Adipose tissue (tissue), 3 donors: ENCODE results near the gene SYT1. TPM values are rescaled to one million over a fixed set of nuclear protein-coding genes. Genes with fewer than 3 reads are reported as not detected.

Experiments used
- H3K27ac ChIP-seq: one replicate; pipeline ENCODE4 v1.5.1; 2013; ENCODE audit warnings: low read depth, low read length
- WGBS, 3 donors: extraction: QIAGEN DNeasy Blood & Tissue Kit; methylation state at CpG; one replicate each; pipeline ENCODE4 v1.1.7; 2013; 5-methylcytosine and 5-hydroxymethylcytosine counted together
- polyA plus RNA-seq, 3 donors: library from polyadenylated mRNA; stranded (reverse); fragments of 200-250 nt; gene quantifications; one replicate each; pipeline ENCODE4 v1.2.3, GENCODE V29; 2013
- donor health status: healthy with polysubstance abuse.
- donor health status: Bipolar disorder and iron deficiency.
- donor health status: healthy.

The SYT1 gene
- polyA plus RNA-seq, 3 donors, result 0.10 to 0.59 (median 0.22) TPM

DNA sequence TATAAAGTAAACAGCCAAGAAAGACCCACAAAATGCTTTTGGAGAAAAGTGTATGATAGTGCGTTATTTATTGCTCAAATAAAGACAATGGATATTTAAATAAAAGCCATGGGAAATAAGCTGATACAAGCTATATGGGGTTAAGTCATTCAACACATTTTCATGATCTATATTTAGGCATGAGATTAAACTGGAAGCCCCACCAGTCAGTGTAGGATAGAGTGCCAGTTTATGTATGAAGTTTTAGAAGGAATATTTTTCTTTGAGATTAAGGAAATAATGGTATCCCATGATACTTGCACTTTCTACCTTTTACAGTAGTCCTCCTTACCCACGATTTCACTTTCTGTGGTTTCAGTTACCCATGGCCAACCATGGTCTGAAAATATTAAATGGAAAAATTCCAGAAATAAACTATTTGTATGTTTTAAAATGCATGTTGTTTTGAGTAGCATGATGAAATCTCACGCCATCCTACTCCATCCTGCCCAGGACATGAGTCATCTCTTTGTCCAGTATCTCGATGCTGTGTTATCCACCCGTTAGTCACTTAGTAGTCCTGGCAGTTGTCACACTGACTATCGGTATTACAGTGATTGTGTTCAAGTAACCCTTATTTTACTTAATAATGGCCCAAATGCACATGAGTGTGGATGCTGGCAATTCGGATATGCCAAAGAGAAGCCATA lies 22.3 kb downstream of the SYT1 start:
- H3K27ac ChIP-seq, result no peak overlapping the region
- 71 to 83% (median 77%) methylated on average over 7 of the region's 7 CpGs for WGBS, 3 donors

DNA sequence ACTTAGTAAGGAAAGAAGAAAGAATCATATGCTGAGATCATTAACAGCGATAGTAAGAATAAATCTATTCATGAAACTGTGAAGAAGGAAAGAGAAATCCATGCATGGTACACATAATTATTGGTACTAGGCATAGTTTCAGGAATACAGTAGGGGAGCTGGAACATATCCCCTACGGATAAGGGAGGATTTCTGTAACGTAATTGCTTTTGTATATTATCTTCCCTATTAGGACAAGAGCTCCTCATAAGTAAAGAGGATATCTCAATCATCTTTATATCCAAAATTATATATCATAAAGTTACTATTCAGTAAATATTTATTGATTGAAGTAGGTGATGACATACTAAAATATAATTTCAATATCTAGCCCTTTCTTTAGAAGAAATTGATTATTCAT lies 22.9 kb downstream of the SYT1 start:
- 84 to 93% (median 90%) methylated on average over 3 of the region's 3 CpGs for WGBS, 3 donors
- H3K27ac ChIP-seq, result no peak overlapping the region

DNA sequence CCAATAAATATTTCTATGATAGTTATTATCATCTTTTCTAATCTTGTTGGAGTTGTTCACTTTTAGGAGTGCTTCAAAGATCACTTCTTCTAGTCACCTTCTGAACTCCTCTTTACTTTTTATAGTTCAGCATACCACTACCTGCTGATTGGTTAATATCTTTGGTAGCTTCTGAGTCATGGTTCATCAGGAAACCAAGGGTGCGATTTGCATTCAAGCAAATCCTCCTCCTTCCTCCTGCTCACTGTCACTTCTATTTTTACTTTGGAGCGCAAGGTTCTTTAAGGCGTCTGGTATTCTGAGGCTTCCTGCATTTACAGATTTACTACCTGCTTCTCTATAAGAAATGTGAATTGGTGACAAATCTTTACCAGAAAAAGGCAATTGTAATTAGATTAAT lies 24.0 kb downstream of the SYT1 start:
- WGBS, 3 donors, result 59 to 79% (median 62%) methylated on average over 3 of the region's 3 CpGs
- no peak overlapping the region for H3K27ac ChIP-seq

DNA sequence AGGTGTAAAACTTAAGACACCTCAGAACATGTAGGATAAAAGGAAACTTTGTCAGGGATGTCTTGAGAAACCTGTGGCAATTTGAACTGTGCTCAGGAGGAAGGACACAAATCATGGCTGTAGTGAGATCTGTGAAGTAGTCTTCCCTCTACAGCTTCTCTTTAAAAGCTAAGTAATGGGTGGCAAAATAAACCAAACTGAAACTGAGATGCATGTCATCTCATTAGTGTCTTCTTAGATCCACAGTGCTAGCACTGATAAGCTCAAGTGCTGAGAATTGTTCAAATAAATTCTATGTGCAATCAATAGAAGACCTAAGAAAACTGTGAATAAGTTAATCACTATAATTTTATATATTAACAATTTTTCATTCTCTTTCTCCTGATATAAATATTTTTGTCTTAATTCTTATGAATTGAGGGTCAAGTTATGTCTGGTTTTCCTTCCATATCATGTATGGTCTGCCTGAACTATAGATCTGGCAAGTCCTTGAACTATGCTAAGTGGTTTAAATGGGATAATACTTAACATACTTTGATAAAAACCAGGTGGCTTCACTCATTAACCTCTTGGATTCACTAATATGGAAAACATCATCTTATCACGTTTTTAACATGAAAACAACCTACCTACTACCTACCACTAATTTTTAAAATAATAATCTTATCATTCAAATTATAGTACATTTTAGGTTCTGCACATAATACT lies 27.2 kb downstream of the SYT1 start:
- 25 to 62% (median 61%) methylated on average over 1 of the region's 1 CpG for WGBS, 3 donors
- no peak overlapping the region for H3K27ac ChIP-seq

DNA sequence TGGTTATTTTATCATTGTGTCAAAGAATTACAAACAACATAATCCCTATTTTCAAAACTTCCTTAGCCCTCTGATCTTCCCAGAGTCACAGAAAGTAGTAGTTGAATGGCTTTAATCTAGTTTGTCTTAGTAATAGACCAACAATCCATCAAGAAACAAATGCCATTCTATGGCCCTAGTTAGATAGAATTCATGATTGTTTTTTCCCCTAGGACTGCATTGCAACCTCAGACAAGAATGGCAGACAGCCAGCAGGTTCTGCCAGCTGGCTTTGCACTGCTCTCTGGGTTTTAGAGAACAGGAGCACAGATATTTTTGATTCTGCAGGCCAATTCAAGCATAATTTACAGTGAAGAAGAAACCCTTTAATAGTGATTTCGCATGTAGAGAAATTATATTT lies 33.8 kb downstream of the SYT1 start:
- 66 to 81% (median 73%) methylated on average over 1 of the region's 1 CpG for WGBS, 3 donors
- no peak overlapping the region for H3K27ac ChIP-seq

DNA sequence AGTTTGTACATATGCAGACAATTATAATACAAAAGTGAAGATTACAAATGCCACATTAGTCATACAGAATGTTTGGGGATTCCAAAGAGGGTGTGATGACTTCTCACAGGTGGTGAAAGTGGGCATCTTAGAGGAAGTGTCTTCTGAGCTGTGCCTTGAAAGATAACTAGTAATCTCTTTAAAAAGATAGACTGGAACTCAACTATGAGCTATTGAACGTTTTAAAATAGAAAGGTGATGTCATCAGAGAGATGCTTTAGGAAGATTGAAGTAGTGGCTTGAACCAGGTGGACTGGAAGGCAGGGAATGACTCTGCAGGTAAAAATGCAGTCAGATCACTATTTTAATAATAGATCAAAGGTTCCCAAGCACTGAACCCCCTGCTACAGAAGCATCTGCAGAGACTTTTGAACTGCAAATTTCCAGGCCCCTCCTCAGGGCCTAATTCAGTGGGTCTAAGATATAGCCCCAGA lies 50.3 kb downstream of the SYT1 start:
- WGBS, 3 donors, result 7 to 33% (median 20%) methylated on average over 1 of the region's 1 CpG
- H3K27ac ChIP-seq, result no peak overlapping the region

DNA sequence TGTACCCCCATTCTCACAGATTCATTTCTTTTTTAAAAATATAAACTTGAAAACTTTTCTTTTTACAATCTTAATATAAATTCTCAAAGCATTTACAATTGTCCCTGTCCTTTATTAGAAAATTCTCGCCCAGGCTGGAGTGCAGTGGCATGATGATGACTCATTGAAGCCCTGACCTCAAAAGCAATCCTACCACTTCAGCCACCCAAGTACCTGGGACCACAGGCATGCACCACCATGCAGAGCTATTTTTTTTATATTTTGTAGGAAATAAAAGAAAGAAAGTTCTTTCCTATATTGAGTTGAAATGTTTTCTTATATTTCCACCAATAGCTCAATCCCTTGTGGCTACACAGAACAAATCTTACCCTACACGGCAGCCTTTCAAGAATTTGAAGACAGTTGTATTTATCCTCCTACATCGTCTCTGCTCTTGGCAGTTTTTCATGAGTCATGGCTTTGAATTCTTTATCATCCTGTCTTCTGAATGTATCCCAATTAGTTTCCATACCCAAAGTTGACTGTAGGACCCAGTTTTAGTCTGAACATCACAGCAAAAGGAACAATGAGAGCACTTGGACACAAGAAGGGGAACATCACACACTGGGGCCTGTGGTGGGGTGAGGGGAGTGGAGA lies 52.4 kb downstream of the SYT1 start:
- 62 to 65% (median 63%) methylated on average over 3 of the region's 3 CpGs for WGBS, 3 donors
- no peak overlapping the region for H3K27ac ChIP-seq

DNA sequence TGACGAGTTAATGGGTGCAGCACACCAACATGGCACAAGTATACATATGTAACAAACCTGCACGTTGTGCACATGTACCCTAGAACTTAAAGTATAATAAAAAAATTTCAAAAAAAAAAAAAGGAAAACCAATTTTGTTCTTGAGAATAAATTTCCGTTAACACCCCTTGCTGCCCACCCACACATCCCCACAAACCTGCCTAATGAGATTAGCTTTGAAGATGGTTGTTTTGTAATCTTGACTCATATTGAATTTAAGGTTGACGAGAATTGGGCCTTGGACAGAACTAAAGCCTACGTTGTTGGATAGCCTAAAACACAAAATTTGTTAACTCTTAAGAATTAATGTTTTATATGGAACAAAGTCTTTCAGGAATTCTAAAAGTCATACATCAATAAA lies 52.9 kb downstream of the SYT1 start:
- H3K27ac ChIP-seq, result no peak overlapping the region
- 59 to 64% (median 60%) methylated on average over 4 to 5 of the region's 5 CpGs for WGBS, 3 donors

DNA sequence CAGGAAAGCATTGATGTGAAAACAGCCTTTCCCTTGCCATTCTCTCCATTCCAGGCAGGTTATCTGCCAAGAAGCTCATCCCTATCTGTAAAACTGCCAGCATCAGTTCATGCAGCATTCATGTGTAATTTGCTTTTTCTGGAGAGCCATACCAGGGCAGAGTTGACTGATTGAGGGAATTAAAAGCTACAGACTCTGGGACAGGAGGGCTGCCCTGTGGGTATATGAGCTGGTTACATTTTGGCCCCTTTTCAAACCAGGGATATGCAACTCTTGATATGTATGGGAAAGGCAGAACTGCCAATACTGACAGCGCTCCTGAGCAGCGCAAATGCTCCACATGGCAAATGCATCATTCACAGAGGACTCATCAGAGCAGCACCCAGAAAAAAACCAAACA lies 53.7 kb downstream of the SYT1 start:
- 93 to 96% (median 94%) methylated on average over 2 of the region's 2 CpGs for WGBS, 3 donors
- H3K27ac ChIP-seq, result no peak overlapping the region

DNA sequence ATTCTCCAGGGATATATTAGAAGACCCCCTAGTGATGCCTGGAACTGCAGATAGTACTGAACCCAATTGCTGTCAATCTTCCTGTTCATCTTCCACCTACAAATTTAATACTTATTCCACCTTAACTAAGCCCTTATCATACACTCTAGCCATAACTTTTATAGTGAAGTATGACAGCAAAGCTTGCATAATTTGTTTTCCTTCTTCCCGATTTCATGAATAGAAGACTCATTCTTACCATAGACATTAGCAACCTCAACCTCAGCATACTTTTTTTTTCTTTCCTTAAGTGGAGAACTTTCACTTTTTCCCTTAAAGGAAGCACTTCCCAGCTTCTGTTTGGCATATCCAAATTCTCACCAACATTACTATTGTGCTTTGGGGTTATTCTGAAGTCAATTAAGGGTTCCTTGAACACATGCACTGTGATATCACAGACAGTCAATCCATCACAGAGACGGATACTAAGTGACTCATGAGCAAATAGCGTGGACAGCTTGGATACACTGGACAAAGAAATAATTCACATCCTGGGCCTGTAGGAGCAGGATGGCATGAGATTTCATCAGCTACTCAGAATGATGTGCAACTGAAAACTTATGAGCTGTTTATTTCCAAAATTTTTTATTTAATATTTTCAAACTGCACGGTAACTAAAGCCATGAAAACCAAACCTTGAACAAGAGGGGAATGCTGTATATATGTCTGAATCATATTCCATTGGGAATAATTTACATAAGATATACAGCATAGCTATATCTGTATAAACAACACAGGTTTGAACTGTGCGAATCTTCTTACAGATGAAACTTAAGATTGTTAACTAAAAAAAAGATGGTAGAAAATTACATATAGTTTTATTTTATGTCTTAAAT lies 63.9 kb downstream of the SYT1 start:
- no peak overlapping the region for H3K27ac ChIP-seq
- WGBS, 3 donors, result 64 to 85% (median 84%) methylated on average over 5 of the region's 5 CpGs

DNA sequence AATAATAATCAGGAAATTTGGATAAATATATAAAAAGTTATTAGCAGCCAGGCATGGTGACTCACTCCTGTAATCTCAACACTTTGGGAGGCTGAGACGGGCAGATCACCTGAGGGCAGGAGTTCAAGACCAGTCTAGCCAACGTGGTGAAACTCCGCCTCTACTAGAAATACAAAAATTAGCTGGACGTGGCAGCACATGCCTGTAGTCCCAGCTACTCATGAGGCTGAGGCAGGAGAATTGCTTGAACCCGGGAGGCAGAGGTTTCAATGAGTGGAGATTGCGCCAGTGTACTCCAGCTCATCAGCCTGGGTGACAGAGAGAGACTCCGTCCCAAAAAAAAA lies 64.5 kb downstream of the SYT1 start:
- no peak overlapping the region for H3K27ac ChIP-seq
- 87 to 92% (median 89%) methylated on average over 7 of the region's 7 CpGs for WGBS, 3 donors

DNA sequence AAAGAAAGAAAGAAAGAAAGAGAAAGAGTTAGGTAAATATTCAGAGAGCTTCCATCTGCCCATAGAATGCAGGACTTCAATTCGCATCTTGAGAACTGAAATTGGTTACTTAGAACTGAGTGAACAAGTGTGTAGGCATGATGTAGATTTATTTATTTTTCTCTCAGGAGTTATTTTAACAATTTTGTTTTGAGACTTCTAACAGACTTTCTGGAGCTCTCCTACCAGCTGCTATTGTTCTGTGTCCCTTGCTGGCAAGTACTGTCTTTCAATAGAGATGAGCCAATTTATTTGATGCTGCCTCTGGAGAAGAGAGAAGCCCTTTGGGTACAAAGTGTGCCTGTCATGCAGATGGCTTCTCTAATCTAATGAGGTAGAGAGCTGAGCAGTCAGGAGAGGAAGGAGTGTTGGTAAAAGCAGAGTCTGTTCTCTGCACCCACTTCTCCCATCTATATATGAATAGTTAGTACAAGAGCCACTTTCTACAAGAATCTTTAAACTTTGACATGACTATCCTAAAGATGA lies 67.0 kb downstream of the SYT1 start:
- H3K27ac ChIP-seq, result no peak overlapping the region
- 96 to 100% (median 96%) methylated on average over 1 of the region's 1 CpG for WGBS, 3 donors

DNA sequence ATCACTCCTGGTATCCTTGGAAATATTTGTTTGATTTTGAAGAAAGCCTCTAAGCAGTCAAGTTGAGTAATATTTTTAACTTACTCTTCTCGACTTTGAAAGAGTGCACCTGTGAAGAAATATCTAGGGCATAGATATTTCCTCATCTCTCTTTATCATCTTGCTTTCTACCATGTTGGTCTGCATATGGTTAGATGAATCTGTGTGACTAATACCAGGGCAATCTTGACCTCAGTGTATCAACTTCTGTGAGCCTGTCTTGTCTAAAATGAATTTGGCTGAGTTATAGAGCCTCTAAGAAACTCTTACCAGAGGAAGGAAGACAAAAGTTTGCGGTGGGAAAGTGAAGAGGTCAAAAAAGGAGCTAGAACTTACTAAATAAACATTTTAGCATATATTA lies 68.4 kb downstream of the SYT1 start:
- 76 to 82% (median 78%) methylated on average over 2 of the region's 2 CpGs for WGBS, 3 donors
- H3K27ac ChIP-seq, result no peak overlapping the region

DNA sequence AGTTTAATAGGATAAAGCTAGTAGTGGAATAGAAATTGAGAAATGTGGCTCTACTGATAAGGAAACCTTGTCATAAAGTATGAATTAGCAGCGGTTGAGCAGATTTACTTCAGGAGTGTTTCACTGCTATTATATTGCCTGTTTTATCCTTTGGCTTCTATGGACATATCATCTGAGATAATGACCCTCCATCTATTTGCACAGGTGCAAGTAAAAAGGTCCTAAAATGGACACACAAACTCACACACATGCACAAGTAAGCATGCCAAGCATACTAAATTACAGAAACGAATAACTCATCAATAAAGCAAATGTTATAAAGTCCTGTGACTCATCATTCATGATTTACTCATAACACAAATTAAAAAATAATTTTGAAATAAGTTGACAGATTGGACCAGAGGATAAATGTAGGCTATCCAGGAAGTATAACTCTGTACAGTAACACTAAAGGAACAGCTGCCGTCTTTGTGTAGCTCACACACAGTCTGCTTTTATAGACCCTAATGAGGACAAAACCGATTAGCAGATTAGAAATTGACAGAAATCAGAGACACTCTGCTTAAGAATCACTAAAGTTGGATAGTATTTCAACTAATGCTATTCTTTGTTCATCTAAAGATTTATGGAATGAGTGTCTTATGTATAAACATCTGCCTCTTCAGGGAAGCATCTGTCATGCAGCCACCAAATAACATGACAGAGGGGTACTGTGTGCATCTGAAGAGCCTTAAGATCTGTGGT lies 73.9 kb downstream of the SYT1 start:
- 56 to 70% (median 68%) methylated on average over 4 of the region's 4 CpGs for WGBS, 3 donors
- H3K27ac ChIP-seq, result no peak overlapping the region

DNA sequence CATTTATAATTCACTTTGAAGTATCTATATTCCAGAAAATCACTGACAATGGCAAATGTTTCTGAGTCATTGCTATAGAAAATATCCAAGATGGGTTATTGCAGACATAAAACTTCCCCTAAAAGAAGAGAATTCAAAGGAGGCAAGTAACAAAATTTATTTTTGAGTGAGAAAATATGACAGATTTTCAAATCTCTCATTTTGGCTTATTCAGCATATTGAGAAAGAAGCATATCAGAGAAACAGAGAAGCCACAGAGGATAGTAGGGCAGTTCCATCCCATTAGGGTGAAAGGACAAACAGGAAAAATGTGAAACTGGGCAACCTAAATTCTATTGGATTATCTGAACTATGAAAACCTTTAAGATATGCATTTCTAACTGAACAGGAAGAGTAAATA lies 85.0 kb downstream of the SYT1 start:
- H3K27ac ChIP-seq, result no peak overlapping the region

DNA sequence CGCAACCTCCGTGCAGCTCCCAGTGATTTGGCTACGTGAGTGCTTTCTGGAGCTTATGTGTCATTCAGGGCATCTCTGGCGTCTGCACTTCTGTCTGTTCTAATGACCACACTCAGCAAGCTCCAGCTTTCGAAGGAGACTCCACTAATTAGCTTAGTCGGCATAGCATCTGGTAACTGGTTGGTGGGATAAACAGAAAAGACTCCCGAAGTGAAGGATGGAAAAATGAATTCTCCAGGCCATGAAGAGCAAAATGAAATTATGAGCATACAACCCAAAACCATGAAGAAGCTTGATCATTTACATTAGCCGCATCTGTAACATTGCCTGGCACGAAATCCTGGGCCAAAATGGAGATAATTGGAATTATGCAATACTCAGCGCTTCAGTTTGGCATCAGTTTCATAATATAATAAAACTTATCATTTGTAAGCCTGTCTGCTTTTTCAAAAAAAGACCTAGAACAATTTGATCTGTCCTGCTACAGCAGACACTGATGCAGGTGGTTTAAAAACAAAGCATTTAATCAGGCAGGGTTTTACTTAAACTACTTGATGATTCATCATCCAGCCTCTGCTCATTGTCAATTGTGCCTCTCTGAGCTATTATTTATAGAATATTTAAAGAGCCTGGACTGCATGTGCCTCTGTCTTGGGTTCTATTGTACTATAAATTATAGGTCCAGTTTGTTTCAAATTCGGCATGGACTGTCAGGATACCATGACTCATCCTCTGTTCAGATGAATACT lies 87.4 kb downstream of the SYT1 start:
- H3K27ac ChIP-seq, result no peak overlapping the region
- 72 to 85% (median 81%) methylated on average over 11 of the region's 11 CpGs for WGBS, 3 donors

DNA sequence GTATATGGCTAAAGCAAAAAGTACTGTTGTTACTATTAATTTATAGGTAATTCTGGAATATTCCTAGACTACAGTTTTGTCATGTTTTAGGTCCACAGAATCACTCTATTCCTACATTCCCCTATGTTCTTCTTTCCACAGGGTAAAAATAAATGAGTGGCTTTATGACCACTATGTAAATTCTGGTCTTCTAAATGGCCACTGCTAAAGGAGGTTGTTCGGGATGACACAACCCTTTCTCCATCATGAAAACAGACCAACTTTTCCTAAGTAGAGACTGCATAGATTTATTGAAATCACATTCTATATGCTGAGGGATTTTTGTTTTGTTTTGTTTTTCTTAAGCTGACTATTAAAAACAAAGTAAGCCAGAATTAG lies 88.0 kb downstream of the SYT1 start:
- no peak overlapping the region for H3K27ac ChIP-seq
- WGBS, 3 donors, result 86 to 92% (median 89%) methylated on average over 1 of the region's 1 CpG
